TTC549 (cell line): Measurements from ENCODE around the gene CTSW.
"Not testable (repeated sequence)": the region's sequence is repeated elsewhere in the genome, so short reads cannot be mapped to it uniquely, and the experiment has no call there.

ENCODE experiments used
- FAIRE-seq: peaks from 2 replicates; lab custom pipeline; 2012; peaks lifted over from hg19 to GRCh38; lab: Jason Lieb, UNC

The CTSW gene

DNA sequence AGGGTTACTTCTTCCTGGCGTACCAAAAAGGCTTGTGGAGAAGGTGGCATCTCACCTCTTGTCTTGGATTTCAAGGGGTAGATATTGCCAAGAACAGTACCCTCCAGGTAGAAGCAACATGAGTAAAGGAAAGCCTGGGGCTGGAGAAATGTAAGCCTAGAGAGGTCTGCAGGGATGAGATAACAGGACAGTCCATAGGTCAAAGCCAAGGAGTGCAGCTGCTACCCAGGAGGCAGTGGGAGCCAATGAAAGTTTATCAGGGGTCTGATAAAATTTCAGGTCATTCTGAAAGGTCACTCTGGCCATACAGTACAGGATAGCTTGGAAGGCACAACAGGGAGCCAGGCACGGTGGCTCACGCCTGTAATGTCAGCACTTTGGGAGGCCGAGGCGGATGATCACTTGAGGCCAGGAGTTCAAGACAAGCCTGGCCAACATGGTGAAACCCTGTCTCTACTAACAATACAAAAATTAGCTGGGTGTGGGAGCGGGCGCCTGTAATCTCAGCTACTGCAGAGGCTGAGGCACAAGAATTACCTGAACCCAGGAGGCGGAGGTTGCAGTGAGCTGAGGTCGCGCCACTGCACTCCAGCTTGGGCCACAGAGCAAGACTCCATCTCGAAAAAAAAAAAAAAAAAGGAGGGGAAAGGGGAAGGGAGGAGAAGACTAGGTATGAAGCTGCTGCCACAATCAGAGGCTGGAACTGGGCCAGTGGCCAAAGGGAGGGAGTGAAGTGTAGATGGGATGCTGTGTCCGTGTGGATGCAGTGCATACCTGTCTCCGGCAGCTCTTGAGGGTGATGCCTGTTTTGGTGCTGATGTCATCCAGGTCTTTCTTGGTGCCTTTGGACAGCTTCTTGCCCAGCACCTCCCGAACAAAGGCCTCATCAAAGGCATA lies 7.4 kb downstream of the CTSW start:
- no peak for FAIRE-seq

- no peak for FAIRE-seq
These were observed 8.1 kb downstream of the CTSW start for GRCh38 chr11:65887723-65888162.

DNA sequence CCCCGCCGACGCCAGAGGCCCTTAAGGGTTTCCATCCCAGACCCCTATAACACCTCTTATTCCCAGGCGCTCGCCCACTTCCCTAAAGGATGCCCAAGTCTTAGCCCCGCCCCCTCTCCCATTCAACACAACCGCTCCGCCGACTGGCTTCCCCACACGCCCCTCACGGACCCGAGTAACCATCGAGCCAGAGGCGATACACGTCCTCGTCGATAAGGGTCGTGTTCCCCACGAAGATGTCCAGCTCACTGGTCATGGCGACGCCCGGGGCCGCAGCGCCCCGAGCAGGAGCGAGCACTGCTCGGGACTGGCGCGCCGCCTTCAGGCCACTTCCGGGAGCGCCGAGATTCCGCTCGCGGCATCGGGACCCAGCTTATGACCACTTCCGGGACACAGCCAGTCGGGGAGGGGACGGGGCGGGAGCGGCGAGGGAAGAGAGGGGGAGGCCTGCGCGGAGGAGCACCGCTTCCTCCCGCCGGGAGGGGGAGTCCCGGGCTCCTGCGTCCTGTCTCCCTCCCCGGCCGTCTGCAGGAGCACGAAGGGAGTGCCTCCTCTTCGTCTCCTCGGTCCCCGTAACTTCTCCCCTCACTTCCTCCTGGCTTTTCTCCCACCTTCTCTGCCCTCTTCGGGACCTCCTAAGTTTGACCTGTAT lies 8.7 kb downstream of the CTSW start, which contains the start of gene FIBP:
TSS of gene FIBP (minus strand) at position 309 of the 652 bp plus-strand sequence. CDS start at position 256, 53 bp downstream.
- no peak for FAIRE-seq

DNA sequence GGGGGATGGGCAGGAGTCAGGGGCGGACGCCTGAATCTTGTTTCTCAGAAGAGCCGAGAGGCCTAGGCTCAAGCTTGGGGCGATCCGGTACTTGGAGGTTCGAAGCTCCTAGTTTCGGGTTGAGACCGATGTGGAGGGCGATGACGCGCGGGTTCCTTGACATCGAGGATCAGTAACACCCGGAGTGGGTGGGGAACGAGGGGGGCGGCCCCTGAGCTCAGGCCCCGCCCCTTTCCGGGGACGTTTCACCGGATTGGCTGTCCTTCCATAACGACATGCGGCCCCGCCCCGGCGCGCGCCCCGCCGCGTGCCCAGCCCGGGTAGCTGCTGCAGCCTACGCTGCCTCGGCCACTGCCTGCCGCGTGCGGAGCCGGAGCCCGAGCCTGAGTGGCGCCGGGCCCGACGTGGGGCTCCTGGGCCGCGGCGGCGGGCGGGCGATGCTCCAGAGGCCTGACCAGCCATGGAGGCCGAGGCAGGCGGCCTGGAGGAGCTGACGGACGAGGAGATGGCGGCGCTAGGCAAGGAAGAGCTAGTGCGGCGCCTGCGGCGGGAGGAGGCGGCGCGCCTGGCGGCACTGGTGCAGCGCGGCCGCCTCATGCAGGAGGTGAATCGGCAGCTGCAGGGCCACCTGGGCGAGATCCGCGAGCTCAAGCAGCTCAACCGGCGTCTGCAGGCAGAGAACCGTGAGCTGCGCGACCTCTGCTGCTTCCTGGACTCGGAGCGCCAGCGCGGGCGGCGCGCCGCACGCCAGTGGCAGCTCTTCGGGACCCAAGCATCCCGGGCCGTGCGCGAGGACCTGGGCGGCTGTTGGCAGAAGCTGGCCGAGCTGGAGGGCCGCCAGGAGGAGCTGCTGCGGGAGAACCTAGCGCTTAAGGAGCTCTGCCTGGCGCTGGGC lies 10.9 kb downstream of the CTSW start, which contains the start of gene CCDC85B:
TSS of gene CCDC85B (plus strand) at position 350 of the 895 bp plus-strand sequence. CDS start at position 461, 111 bp downstream.
- no peak for FAIRE-seq

DNA sequence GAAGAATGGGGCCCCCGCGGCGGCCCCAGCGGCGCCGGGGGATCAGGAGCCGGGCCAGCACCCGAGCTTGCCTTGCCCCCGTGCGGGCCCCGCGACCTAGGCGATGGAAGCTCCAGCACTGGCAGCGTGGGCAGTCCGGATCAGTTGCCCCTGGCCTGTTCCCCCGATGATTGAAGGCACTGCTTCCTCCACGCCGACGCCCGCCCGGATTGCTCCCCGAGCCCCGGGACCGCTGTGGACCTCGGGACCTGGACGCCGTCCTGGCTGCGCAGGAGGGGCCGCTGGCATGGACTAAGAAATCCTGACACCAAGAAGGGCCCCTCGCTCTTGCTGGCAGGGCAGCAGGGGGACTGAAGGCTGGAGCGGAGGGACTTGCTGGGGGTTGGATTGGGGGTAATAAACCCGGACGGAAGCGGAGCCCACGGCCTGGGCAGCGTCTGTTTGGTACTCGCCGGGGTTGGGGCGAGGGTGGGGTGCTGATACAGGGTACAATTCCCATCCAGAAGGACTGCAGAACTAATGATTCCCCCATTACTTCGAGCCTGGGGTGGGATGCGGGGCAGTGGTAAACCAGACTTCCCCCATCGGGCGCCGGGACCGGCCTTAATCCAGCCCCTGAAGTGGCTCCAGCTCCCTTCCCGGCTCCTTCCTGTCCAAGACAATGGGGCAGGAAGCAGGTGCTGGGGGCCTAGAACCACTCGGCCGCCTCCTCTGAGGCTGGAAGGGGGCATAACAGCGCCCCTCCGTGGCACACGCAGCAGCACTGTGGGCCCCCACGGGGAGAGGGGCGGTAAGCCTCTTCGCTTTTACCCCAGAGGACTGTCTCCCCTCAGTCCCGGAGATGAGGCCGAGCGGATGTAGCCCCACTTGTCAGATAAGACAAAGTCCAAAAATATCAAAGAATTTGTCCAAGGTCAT lies 11.8 kb downstream of the CTSW start:
- FAIRE-seq, result no peak

- not testable (repeated sequence) for FAIRE-seq
These were observed 12.5 kb downstream of the CTSW start for GRCh38 chr11:65892137-65892540.

GRCh38 chr11:65892661-65893317 lies 13.2 kb downstream of the CTSW start:
- FAIRE-seq, result no peak

GRCh38 chr11:65894034-65894591 lies 14.5 kb downstream of the CTSW start:
- FAIRE-seq, result no peak

GRCh38 chr11:65895482-65895981 lies 15.9 kb downstream of the CTSW start:
- no peak for FAIRE-seq

- FAIRE-seq, result no peak
These were observed 16.7 kb downstream of the CTSW start for GRCh38 chr11:65896034-65896999.

DNA sequence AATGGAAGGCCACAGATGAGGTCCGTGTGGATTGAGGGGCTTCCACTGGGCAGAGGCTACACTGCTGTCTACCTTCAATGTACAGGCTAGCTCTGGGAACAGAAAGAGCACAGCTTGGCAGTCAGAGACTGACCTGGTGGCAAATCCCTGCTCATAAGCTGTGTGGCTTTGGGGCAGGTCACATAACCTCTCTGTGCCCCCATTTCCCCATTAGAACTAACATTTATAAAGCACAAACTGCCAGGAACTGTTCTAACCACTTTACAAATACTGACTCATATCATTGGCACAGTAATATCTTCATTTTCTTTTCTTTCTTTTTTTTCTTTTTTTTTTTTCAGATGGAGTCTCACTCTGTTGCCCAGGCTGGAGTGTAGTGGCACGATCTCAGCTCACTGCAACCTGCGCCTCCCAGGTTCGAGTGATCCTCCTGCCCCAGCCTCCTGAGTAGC lies 17.4 kb downstream of the CTSW start:
- no peak for FAIRE-seq

- no peak for FAIRE-seq
These were observed 19.2 kb downstream of the CTSW start for GRCh38 chr11:65898656-65899355.

- FAIRE-seq, result no peak
These were observed 19.9 kb downstream of the CTSW start for GRCh38 chr11:65899356-65900124.

- no peak for FAIRE-seq
These were observed 20.7 kb downstream of the CTSW start, which contains the start of gene FOSL1 for GRCh38 chr11:65900125-65900898. Gene FOSL1 (minus strand): TSS chr11:65900388. CDS start chr11:65900339, 49 bp downstream.

GRCh38 chr11:65900899-65901180 lies 21.2 kb downstream of the CTSW start:
- no peak for FAIRE-seq

DNA sequence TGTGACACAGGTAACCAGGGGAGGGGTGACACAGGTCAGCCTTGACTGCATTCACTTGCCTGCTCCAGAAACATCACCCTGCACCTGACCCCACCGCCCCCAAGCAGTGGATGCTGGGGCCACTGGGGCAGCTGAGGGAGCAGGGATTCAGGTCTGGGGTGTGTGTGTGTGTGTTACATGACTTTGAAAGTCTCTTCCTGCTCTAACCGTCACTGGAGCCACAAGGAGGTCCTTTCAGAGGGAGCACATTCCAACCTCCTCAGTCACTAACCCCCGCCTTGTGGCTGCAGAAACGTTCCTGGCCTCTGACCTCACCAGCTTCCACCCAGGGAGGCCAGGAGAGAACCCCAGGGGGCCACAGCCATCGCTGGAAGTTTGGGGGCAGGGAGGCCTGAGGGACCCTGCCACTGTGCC lies 23.4 kb downstream of the CTSW start:
- no peak for FAIRE-seq

DNA sequence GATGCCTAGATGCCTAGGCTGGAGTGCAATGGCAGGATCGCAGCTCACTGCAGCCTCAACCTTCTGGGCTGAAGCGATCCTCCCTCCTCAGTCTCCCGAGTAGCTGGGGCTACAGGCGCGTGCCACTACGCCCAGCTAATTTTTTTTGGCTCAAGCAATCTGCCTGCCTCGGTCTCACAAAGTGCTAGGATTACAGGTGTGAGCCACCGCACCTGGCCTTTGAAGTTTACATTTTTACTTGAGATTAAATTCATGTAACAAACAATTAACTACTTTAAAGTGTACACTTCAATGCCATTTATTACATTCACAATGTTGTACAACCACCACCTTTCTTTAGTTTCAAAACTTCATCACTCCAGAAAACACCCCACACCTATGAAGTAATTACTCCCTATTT lies 24.1 kb downstream of the CTSW start:
- no peak for FAIRE-seq
